AG04449 (cell line): Measurements from ENCODE around the gene FSD1L.
A peak's percentile ranks its signal among the peaks of the same experiment; 100 is the strongest.
"Not testable (repeated sequence)": the region's sequence is repeated elsewhere in the genome, so short reads cannot be mapped to it uniquely, and the experiment has no call there.

Source experiments
- CTCF ChIA-PET: fragments of 350-600 bp; formaldehyde crosslinking; extraction: SDS; loops from one replicate; lab custom pipeline; 2021; ENCODE audit warnings: antibody characterized with exemption; lab: Yijun Ruan, JAX
- POLR2A ChIA-PET: fragments of 400-600, 350-600 bp; formaldehyde crosslinking; extraction: SDS; loops from one replicate; lab custom pipeline; 2020; ENCODE audit warnings: antibody characterized with exemption, inconsistent platforms; lab: Yijun Ruan, JAX
- DNase-seq: peaks from one replicate; pipeline ENCODE4 v3.0.0-alpha.2; 2010; ENCODE audit warnings: low read depth, low spot score
- H3K4me3 ChIP-seq: 2 replicates; pipeline ENCODE4 v1.5.1; 2011; ENCODE audit warnings: low read depth, mild to moderate bottlenecking, control low read depth, low read length
- CTCF ChIP-seq: IDR thresholded peaks from one replicate; pipeline ENCODE4 v1.5.1; 2011; ENCODE audit warnings: mild to moderate bottlenecking, moderate library complexity, low read length, control low read depth, inconsistent platforms; ENCODE audit not compliant: insufficient read depth; ENCODE audit errors: missing control alignments

FSD1L gene

GRCh38 chr9:105535920-105536668 lies 88.3 kb downstream of the FSD1L start:
- DNase-seq = no peak
- ChIA-PET CTCF (no interaction called here), POLR2A (no interaction called here)

GRCh38 chr9:105539452-105539851 lies 91.6 kb downstream of the FSD1L start:
- TF ChIP-seq CTCF = no peak
- ChIA-PET CTCF (no interaction called here), POLR2A (no interaction called here)
- no peak overlapping the region for H3K4me3 ChIP-seq
- no peak for DNase-seq

More at GRCh38 chr9:105535920-105536668, 88.3 kb downstream of the FSD1L start:
- no peak overlapping the region for H3K4me3 ChIP-seq
- TF ChIP-seq CTCF = no peak

- ChIA-PET POLR2A (interaction anchor here (0.5 kb wide), 1 partner anchor 738 kb away, joined by 3 read pairs; no protein-coding TSS in a partner anchor), CTCF (no interaction called here)
- no peak overlapping the region for H3K4me3 ChIP-seq
- no peak for DNase-seq
- TF ChIP-seq CTCF = no peak
Measured at GRCh38 chr9:105541838-105542237, 94.0 kb downstream of the FSD1L start.

GRCh38 chr9:105554042-105554441 lies 106.2 kb downstream of the FSD1L start:
- no peak for TF ChIP-seq CTCF
- no peak for DNase-seq
- CTCF ChIA-PET = interaction anchor here (0.6 kb wide), 1 partner anchor 691 kb away, joined by 3 read pairs; no protein-coding TSS in a partner anchor

GRCh38 chr9:105557804-105558610 lies 110.2 kb downstream of the FSD1L start, which contains the start of gene FKTN:
TSS of gene FKTN (plus strand) at chr9:105558131. CDS start at chr9:105575033, 16,902 bp downstream.
- POLR2A ChIA-PET = no interaction called here
- no peak for TF ChIP-seq CTCF

More at GRCh38 chr9:105554042-105554441, 106.2 kb downstream of the FSD1L start:
- POLR2A ChIA-PET = no interaction called here
- H3K4me3 ChIP-seq = no peak overlapping the region

GRCh38 chr9:105572455-105572854 lies 124.6 kb downstream of the FSD1L start:
- CTCF ChIA-PET = no interaction called here

More at GRCh38 chr9:105557804-105558610, 110.2 kb downstream of the FSD1L start, which contains the start of gene FKTN:
- peak; percentile 21 for DNase-seq
- CTCF ChIA-PET = no interaction called here
- H3K4me3 ChIP-seq = peak within 1 kb of the TSS; percentile 92

GRCh38 chr9:105579952-105580351 lies 132.1 kb downstream of the FSD1L start:
- CTCF ChIA-PET, H3K4me3 ChIP-seq, POLR2A ChIA-PET, DNase-seq: not testable (repeated sequence)

More at GRCh38 chr9:105572455-105572854, 124.6 kb downstream of the FSD1L start:
- POLR2A ChIA-PET = no interaction called here
- TF ChIP-seq CTCF = no peak
- H3K4me3 ChIP-seq = no peak overlapping the region
- DNase-seq = no peak

- DNase-seq, H3K4me3 ChIP-seq, POLR2A ChIA-PET: not testable (repeated sequence)
- CTCF ChIA-PET = interaction anchor here (1.8 kb wide), 1 partner anchor 15 kb away, joined by 5 read pairs; no protein-coding TSS in a partner anchor
Measured at GRCh38 chr9:105581550-105581949, 133.7 kb downstream of the FSD1L start.
